CD8-positive, alpha-beta memory T cell (primary cell): ENCODE results near the gene STPG4. TPM values are rescaled to one million over a fixed set of nuclear protein-coding genes. Genes with fewer than 3 reads are reported as not detected.

Source experiments
- CTCF ChIA-PET: fragments of 350-600 bp; sonication (Branson Sonifier 250); formaldehyde crosslinking; loops from one replicate; lab custom pipeline; 2021; ENCODE audit warnings: antibody characterized with exemption; lab: Charles Lee
- POLR2A ChIA-PET: fragments of 350-600 bp; sonication (Branson Sonifier 250); formaldehyde crosslinking; loops from one replicate; lab custom pipeline; 2021; ENCODE audit warnings: antibody characterized with exemption; lab: Charles Lee
- DNase-seq, 5 donors: peaks; one replicate each; pipeline versions ENCODE4 v3.0.0 to v3.0.0-alpha.2; 2020 to 2022; ENCODE audit warnings: mixed read lengths in 1 of 5
- H3K27ac ChIP-seq: one replicate; pipeline ENCODE4 v1.7.0; 2013; ENCODE audit warnings: low read depth, mild to moderate bottlenecking, low read length, moderate library complexity
- H3K27me3 ChIP-seq: 2 replicates; pipeline ENCODE4 v1.7.0; 2013; ENCODE audit warnings: low read length, mild to moderate bottlenecking; ENCODE audit not compliant: insufficient read depth, poor library complexity, severe bottlenecking
- H3K36me3 ChIP-seq: 2 replicates; pipeline ENCODE4 v1.7.0; 2013; ENCODE audit warnings: mild to moderate bottlenecking, low read length, moderate library complexity; ENCODE audit not compliant: insufficient read depth
- H3K4me1 ChIP-seq: 2 replicates; pipeline ENCODE4 v1.7.0; 2013; ENCODE audit warnings: mild to moderate bottlenecking, low read length, moderate library complexity; ENCODE audit not compliant: insufficient read depth
- H3K4me3 ChIP-seq: 2 replicates; pipeline ENCODE4 v1.7.0; 2013; ENCODE audit warnings: mild to moderate bottlenecking, low read length
- H3K9me3 ChIP-seq: 2 replicates; pipeline ENCODE4 v1.7.0; 2013; ENCODE audit warnings: mild to moderate bottlenecking, low read length
- H3K27ac Mint-ChIP-seq, 8 donors: one replicate each; pipeline ENCODE4 v1.8.0; 2020 to 2021; ENCODE audit warnings: mixed read lengths in 8 of 8, mild to moderate bottlenecking in 6 of 8, inconsistent platforms in 3 of 8, moderate library complexity in 3 of 8
- H3K27me3 Mint-ChIP-seq, 2 donors: one replicate each; pipeline ENCODE4 v1.8.0; 2020 to 2021; ENCODE audit warnings: mixed read lengths in 2 of 2, mild to moderate bottlenecking in 1 of 2, moderate library complexity in 1 of 2
- H3K36me3 Mint-ChIP-seq, 3 donors: one replicate each; pipeline ENCODE4 v1.8.0; 2020 to 2021; ENCODE audit warnings: mixed read lengths in 3 of 3, inconsistent platforms in 1 of 3, mild to moderate bottlenecking in 1 of 3
- H3K4me1 Mint-ChIP-seq, 3 donors: one replicate each; pipeline ENCODE4 v1.8.0; 2020 to 2021; ENCODE audit warnings: mixed read lengths in 3 of 3, inconsistent platforms in 1 of 3, mild to moderate bottlenecking in 1 of 3
- H3K4me3 Mint-ChIP-seq, 7 donors: one replicate each; pipeline ENCODE4 v1.8.0; 2020 to 2021; ENCODE audit warnings: mixed read lengths in 7 of 7, mild to moderate bottlenecking in 6 of 7, moderate library complexity in 4 of 7, inconsistent platforms in 2 of 7
- H3K9me3 Mint-ChIP-seq, 5 donors: one replicate each; pipeline ENCODE4 v1.8.0; 2020 to 2022; ENCODE audit warnings: mixed read lengths in 5 of 5, mild to moderate bottlenecking in 3 of 5, moderate library complexity in 2 of 5, inconsistent platforms in 1 of 5
- polyA plus RNA-seq: library from polyadenylated mRNA; unstranded; fragments of 300-500 nt; fragmentation: Illumina TruSeq; gene quantifications from one replicate; pipeline ENCODE4 v1.2.3, GENCODE V29; 2021
- total RNA-seq, 2 experiments: library from RNA; stranded (reverse); gene quantifications; one replicate each; pipeline ENCODE4 v1.2.3, GENCODE V29; 2021

The STPG4 gene
- total and polyA plus RNA-seq, 3 experiments from 2014 or later, result not detected

DNA sequence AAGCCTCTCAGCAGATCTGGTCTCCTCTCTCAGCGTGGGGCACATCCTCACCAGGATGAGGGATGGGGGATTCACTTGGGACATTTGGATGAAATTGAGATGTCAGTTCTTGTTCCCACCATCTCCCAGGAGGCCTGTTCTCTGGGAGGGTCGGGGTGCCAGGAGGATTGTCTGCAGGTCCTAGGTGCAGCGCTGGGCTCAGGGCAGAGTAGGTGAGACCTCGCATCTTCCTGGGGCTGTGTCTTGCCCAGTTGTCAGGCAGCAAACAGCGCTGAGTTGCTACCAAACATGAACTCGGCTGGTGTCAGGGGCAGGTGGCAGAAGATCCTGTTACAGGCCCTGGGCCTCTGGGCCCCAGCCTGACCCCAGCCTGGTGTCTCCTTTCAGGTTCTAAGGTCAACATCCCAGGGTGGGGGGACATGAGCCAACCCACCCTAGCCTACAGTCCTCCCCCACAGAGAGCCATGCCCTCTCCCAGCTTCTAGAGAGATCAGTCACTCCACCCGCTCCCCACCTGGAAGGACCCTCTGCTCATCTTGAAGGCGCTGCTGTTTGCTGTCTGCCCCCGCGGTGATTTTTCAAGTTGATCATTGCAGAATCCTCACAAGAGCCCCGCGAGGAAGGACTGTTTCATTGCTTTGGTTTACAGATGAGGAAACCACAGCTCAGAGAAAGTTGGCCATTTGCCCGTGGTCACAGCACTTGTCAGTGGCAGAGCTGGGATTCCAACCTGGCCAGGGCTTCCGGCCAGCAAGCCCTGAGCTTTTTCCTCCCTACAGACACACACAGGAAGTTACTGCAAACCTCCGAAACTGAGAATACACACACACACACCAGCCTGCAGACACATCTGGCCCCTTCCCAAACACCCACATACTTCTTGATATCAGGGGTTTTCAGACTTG lies 83.9 kb downstream of the STPG4 start:
- H3K36me3 ChIP-seq, result no peaks in the 10 kb centered on the region
- DNase-seq, result peak in 2 of 5 donors; percentile 18 to 28
- no peaks in the 10 kb centered on the region for H3K9me3 ChIP-seq
- no peak overlapping the region for H3K27ac ChIP-seq
- H3K4me1 ChIP-seq, result peaks cover 34% of the 10 kb centered on the region
- H3K4me3 ChIP-seq, result peak overlapping the region; percentile 15
- Mint-ChIP-seq H3K4me3 (peak overlapping the region in 6 of 7 donors; percentile 50 to 87 (median 68)), H3K4me1 (peaks cover 29 to 54% (median 53%) of the 10 kb centered on the region in 3 donors), H3K27me3 (no peaks in the 10 kb centered on the region), H3K27ac (peak overlapping the region; percentile 63 to 98 (median 91)), H3K36me3 (peaks cover 0 to 57% (median 12%) of the 10 kb centered on the region in 3 donors), H3K9me3 (no peaks in the 10 kb centered on the region)
- ChIA-PET POLR2A (no interaction called here), CTCF (interaction anchor here (1.5 kb wide), 1 partner anchor 9 kb away, joined by 3 read pairs; no protein-coding TSS in a partner anchor)
- no peaks in the 10 kb centered on the region for H3K27me3 ChIP-seq

DNA sequence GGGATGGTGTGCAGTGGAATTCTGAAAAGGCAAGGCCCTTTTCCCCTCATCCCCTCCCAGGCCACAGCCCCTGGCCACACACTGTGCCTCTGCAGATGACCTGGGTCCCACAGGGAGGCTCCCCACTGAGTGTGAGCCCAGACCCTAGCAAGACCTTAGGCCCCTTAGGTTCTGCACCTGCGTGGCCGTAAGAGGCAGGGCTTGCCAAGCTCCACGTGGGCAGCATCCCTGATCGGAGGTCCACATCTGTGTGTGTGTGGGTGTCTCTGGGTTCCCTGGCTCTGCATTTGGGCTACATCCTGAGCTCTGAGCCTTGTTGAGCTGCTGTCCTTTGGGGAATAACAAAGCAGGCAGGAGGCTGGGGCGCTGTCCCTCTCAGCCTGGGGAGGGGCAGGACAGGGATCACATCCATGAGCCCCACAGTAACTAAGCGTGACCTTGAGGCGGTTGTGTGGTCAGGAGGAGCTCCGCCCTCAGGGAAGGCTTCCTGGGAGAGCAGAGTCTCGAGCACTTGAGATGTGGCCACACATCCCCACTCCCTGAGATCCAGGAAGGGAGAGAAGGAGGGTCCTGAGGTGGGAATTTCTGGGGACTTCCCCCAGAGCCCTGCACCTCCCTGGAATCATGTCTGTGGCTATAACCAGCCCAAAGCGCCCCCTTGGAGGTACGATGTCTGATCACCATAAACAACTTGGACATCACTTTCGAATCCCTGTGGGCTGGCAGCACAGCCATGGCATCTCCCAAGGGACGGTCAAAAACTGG lies 84.8 kb downstream of the STPG4 start:
- Mint-ChIP-seq H3K4me1 (peaks cover 29 to 58% (median 58%) of the 10 kb centered on the region in 3 donors), H3K27me3 (no peaks in the 10 kb centered on the region), H3K4me3 (peak overlapping the region in 6 of 7 donors; percentile 15 to 76 (median 34)), H3K27ac (peak overlapping the region in 6 of 8 donors; percentile 35 to 98 (median 90)), H3K9me3 (no peaks in the 10 kb centered on the region), H3K36me3 (peaks cover 0 to 60% (median 12%) of the 10 kb centered on the region in 3 donors)
- Histone ChIP-seq H3K27me3 (no peaks in the 10 kb centered on the region), H3K27ac (no peak overlapping the region), H3K9me3 (no peaks in the 10 kb centered on the region), H3K4me3 (no peak overlapping the region), H3K36me3 (no peaks in the 10 kb centered on the region), H3K4me1 (peaks cover 34% of the 10 kb centered on the region)
- ChIA-PET CTCF (no interaction called here), POLR2A (no interaction called here)
- no peak for DNase-seq

- no peak overlapping the region for H3K4me3 Mint-ChIP-seq
- Histone ChIP-seq H3K4me1 (peaks cover 34% of the 10 kb centered on the region), H3K27ac (no peak overlapping the region), H3K4me3 (no peak overlapping the region), H3K9me3 (no peaks in the 10 kb centered on the region), H3K36me3 (no peaks in the 10 kb centered on the region), H3K27me3 (no peaks in the 10 kb centered on the region)
- peaks cover 0 to 59% (median 12%) of the 10 kb centered on the region in 3 donors for H3K36me3 Mint-ChIP-seq
- CTCF ChIA-PET, result no interaction called here
- DNase-seq, result no peak
- POLR2A ChIA-PET, result no interaction called here
- H3K27me3 Mint-ChIP-seq, result no peaks in the 10 kb centered on the region
- H3K27ac Mint-ChIP-seq, result no peak overlapping the region
- no peaks in the 10 kb centered on the region for H3K9me3 Mint-ChIP-seq
- H3K4me1 Mint-ChIP-seq, result peaks cover 29 to 58% (median 58%) of the 10 kb centered on the region in 3 donors
Observed at GRCh38 chr2:47069628-47070154, 85.4 kb downstream of the STPG4 start.

GRCh38 chr2:47068981-47069627 lies 86.0 kb downstream of the STPG4 start:
- H3K4me3 Mint-ChIP-seq, result no peak overlapping the region
- no peaks in the 10 kb centered on the region for H3K27me3 ChIP-seq
- H3K4me3 ChIP-seq, result no peak overlapping the region
- H3K9me3 Mint-ChIP-seq, result no peaks in the 10 kb centered on the region
- CTCF ChIA-PET, result no interaction called here
- POLR2A ChIA-PET, result no interaction called here
- peak overlapping the region in 4 of 8 donors; percentile 42 to 86 (median 64) for H3K27ac Mint-ChIP-seq
- peaks cover 29 to 58% (median 58%) of the 10 kb centered on the region in 3 donors for H3K4me1 Mint-ChIP-seq
- no peaks in the 10 kb centered on the region for H3K27me3 Mint-ChIP-seq
- peaks cover 34% of the 10 kb centered on the region for H3K4me1 ChIP-seq
- peaks cover 0 to 59% (median 12%) of the 10 kb centered on the region in 3 donors for H3K36me3 Mint-ChIP-seq
- DNase-seq, result no peak
- H3K27ac ChIP-seq, result no peak overlapping the region
- no peaks in the 10 kb centered on the region for H3K9me3 ChIP-seq
- H3K36me3 ChIP-seq, result no peaks in the 10 kb centered on the region

DNA sequence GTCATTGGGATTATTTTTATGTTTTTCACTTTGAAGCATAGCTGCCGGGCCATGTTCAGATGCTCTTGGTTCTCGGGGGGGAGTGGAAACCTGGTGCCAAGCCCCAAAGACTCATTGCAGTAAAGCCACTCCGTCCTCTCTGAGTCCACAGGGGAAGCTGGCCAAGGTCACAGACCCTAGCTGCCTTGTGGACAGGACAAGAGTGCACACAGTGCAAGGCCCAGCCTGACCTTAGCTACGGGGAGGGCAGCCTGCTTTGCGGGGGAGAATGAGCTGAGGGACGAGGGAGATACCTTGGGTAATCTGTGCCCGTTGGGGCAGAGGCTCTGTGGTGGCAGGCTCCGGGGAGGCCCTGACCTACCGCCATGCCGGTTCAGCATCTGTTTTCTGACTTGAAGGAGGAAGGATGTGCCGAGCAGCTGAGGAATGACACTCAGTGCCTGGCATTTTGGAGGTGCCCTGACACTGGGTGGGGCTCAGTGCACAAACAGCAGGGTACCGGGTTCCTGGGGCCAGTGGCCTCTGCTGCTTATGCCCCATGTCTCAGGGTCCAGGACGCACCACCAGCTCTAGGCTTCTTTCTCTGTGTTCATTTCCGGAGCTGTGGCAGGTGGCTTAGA lies 87.2 kb downstream of the STPG4 start:
- Mint-ChIP-seq H3K4me1 (peaks cover 29 to 56% (median 56%) of the 10 kb centered on the region in 3 donors), H3K9me3 (no peaks in the 10 kb centered on the region), H3K4me3 (no peak overlapping the region), H3K27ac (peak overlapping the region; percentile 23 to 86 (median 57)), H3K36me3 (peaks cover 0 to 59% (median 12%) of the 10 kb centered on the region in 3 donors), H3K27me3 (no peaks in the 10 kb centered on the region)
- H3K4me1 ChIP-seq, result peaks cover 34% of the 10 kb centered on the region
- H3K36me3 ChIP-seq, result no peaks in the 10 kb centered on the region
- no peaks in the 10 kb centered on the region for H3K27me3 ChIP-seq
- POLR2A ChIA-PET, result no interaction called here
- no peaks in the 10 kb centered on the region for H3K9me3 ChIP-seq
- CTCF ChIA-PET, result interaction anchor here (0.9 kb wide), 1 partner anchor 9 kb away, joined by 3 read pairs; no protein-coding TSS in a partner anchor
- no peak overlapping the region for H3K27ac ChIP-seq
- H3K4me3 ChIP-seq, result no peak overlapping the region
- no peak for DNase-seq

- no peak for DNase-seq
- Histone ChIP-seq H3K27ac (no peak overlapping the region), H3K36me3 (peaks cover 8% of the 10 kb centered on the region), H3K4me3 (no peak overlapping the region), H3K27me3 (no peaks in the 10 kb centered on the region), H3K9me3 (no peaks in the 10 kb centered on the region), H3K4me1 (peaks cover 24% of the 10 kb centered on the region)
- Mint-ChIP-seq H3K36me3 (peaks cover 0 to 63% (median 7%) of the 10 kb centered on the region in 3 donors), H3K4me1 (peaks cover 20 to 43% (median 43%) of the 10 kb centered on the region in 3 donors), H3K9me3 (no peaks in the 10 kb centered on the region), H3K27ac (peak overlapping the region in 2 of 8 donors; percentile 52 to 59), H3K4me3 (no peak overlapping the region), H3K27me3 (peaks cover 0 to 3% of the 10 kb centered on the region in 2 donors)
- CTCF ChIA-PET, result no interaction called here
- POLR2A ChIA-PET, result no interaction called here
Observed at GRCh38 chr2:47065771-47066380, 89.2 kb downstream of the STPG4 start.

DNA sequence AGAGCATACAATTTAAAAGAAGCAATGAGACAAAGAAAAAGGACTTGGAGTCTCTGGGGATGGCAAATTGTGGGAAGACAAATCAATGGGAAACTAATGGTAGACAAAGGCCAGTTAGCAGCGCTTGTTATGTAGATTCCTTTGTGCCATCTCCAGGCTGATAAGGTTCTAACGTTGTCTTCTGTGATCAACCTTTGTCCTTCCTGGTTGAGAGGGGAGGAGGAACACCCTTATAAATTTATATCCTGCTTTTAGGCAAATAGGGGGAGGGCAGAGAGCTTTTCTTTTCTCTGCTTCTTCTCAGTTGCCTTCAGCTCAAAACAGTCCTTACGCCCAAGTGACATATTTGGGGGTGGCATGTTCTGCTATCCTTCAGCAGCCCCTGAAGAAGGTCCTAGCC lies 89.8 kb downstream of the STPG4 start:
- POLR2A ChIA-PET, result interaction anchor here (0.5 kb wide), 1 partner anchor 104 kb away, joined by 3 read pairs; no protein-coding TSS in a partner anchor
- H3K27ac Mint-ChIP-seq, result peak overlapping the region in 1 of 8 donors; percentile 44
- peaks cover 11% of the 10 kb centered on the region for H3K36me3 ChIP-seq

More for the DNA sequence above, 89.8 kb downstream of the STPG4 start:
- Histone ChIP-seq H3K27ac (no peak overlapping the region), H3K27me3 (no peaks in the 10 kb centered on the region), H3K4me1 (peaks cover 19% of the 10 kb centered on the region), H3K4me3 (no peak overlapping the region), H3K9me3 (no peaks in the 10 kb centered on the region)
- H3K36me3 Mint-ChIP-seq, result peaks cover 0 to 69% (median 7%) of the 10 kb centered on the region in 3 donors
- peaks cover 15 to 38% (median 37%) of the 10 kb centered on the region in 3 donors for H3K4me1 Mint-ChIP-seq
- no peak overlapping the region for H3K4me3 Mint-ChIP-seq
- no peaks in the 10 kb centered on the region for H3K9me3 Mint-ChIP-seq
- DNase-seq, result no peak
- peaks cover 0 to 3% of the 10 kb centered on the region in 2 donors for H3K27me3 Mint-ChIP-seq
- CTCF ChIA-PET, result no interaction called here
